ENCODE measurements around the gene BRICD5.

- no peak for TF ChIP-seq POLR2AphosphoS5 (IDR thresholded peaks at IDR 0.05)
- TF ChIP-seq CTCF (IDR thresholded peaks at IDR 0.05), result no peak
Observed at GRCh38 chr16:2179107-2179501, 31.6 kb downstream of the BRICD5 start.

Data from gastroesophageal sphincter (tissue), 3 donors.